Left lung (tissue), 10 donors: Measurements from ENCODE around the gene MTFR1L. TPM values are rescaled to one million over a fixed set of nuclear protein-coding genes. Genes with fewer than 3 reads are reported as not detected.
A peak's percentile ranks its signal among the peaks of the same experiment; 100 is the strongest.

ENCODE experiments used
- ATAC-seq: fragments of 200-7000 bp; cut with Tn5 transposase; one replicate; pipeline ENCODE4 v1.9.1; 2020; ENCODE audit warnings: moderate library complexity
- DNase-seq, 4 donors: peaks; one replicate each; pipeline ENCODE4 v3.0.0-alpha.2; 2013 to 2020
- H3K27ac ChIP-seq, 2 donors: fragments of 200-600 bp; sonication (generic) in 1 of 2; one replicate each; pipeline versions ENCODE4 v1.5.0 to v1.8.0; 2020 to 2021
- H3K27me3 ChIP-seq, 2 donors: fragments of 200-600 bp; sonication (generic) in 1 of 2; one replicate each; pipeline versions ENCODE4 v1.5.0 to v1.8.0; 2020 to 2021
- H3K36me3 ChIP-seq, 2 donors: fragments of 200-600 bp; sonication (generic) in 1 of 2; one replicate each; pipeline versions ENCODE4 v1.5.0 to v1.8.0; 2020 to 2021
- H3K4me1 ChIP-seq, 2 donors: fragments of 200-600 bp; one replicate each; pipeline ENCODE4 v1.8.0; 2021
- H3K4me3 ChIP-seq, 2 donors: fragments of 200-600 bp; sonication (generic) in 1 of 2; one replicate each; pipeline versions ENCODE4 v1.5.0 to v1.8.0; 2020 to 2021; ENCODE audit warnings: mild to moderate bottlenecking in 1 of 2
- H3K9me3 ChIP-seq, 2 donors: fragments of 200-600 bp; sonication (generic) in 1 of 2; one replicate each; pipeline versions ENCODE4 v1.5.0 to v1.8.0; 2020 to 2021
- intact Hi-C, 2 donors: fragments of 100-400 bp; cut with DNase I; formaldehyde crosslinking; loops; one replicate each; pipeline versions ENCODE4 v1.11.2 to v1.14.2; 2022
- polyA plus RNA-seq, 6 donors: library from polyadenylated mRNA; unstranded; fragments of 120-200 nt; gene quantifications; one replicate each; pipeline ENCODE4 v1.2.1, GENCODE V29; 2013; ENCODE audit not compliant: insufficient read length in 6 of 6
- total RNA-seq, 2 donors: library from RNA; stranded (reverse); fragmentation: NEBNext Ultra II Directional; extraction: Animal tissue kit (Norgen Biotek cat#: 25700); gene quantifications; one replicate each; pipeline ENCODE4 v1.2.1, GENCODE V29; 2021
- TF ChIP-seq, protein P1 (sequence below), 2 donors: fragments of 200-600 bp; sonication (generic) in 1 of 2; IDR thresholded peaks; one replicate each; pipeline versions ENCODE4 v1.5.0 to v1.8.0; 2021; ENCODE audit warnings: antibody characterized with exemption in 2 of 2
- donor health status: DM: no; HTN: yes; CAD: no.
- donor health status: DM: no; HTN: no; CAD: no.

The MTFR1L gene
- total and polyA plus RNA-seq, 8 donors: 44.5 to 88.4 (median 79.3) TPM

DNA sequence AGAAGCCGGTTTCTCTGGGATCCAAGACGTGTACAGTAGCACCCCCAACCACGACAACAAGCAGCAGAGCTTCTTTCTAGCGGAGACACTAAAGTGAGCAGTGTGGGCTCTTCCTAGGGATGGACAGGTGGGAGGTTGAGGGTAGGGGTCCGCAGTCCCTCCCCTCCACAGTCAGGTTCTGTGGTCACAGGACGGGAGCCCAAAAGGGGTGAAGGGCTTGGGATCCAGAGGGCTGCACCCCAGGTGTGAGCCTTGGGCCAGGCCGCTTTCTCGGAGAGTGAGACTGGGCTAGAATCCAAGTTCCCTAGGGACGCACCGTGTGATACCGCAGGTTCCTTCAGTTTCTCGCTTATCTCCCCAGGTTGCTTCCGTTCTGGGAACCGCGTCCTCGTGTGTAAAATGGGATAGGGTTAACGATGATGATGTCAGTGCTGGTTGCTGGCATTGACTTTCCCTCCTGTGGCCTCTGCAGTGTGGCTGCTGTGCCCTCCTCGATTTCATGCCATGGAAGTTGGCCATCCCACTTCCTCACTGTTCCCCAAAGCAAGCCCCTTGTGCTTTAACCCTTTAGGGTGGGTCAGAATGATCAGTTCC, 37.0 kb upstream of the MTFR1L start:
- DNase-seq (no peak), ATAC-seq (no peak)
- TF ChIP-seq, protein P1, sequence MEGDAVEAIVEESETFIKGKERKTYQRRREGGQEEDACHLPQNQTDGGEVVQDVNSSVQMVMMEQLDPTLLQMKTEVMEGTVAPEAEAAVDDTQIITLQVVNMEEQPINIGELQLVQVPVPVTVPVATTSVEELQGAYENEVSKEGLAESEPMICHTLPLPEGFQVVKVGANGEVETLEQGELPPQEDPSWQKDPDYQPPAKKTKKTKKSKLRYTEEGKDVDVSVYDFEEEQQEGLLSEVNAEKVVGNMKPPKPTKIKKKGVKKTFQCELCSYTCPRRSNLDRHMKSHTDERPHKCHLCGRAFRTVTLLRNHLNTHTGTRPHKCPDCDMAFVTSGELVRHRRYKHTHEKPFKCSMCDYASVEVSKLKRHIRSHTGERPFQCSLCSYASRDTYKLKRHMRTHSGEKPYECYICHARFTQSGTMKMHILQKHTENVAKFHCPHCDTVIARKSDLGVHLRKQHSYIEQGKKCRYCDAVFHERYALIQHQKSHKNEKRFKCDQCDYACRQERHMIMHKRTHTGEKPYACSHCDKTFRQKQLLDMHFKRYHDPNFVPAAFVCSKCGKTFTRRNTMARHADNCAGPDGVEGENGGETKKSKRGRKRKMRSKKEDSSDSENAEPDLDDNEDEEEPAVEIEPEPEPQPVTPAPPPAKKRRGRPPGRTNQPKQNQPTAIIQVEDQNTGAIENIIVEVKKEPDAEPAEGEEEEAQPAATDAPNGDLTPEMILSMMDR (IDR thresholded peaks at IDR 0.05): no peak
- Histone ChIP-seq H3K4me3 (no peak overlapping the region), H3K27ac (no peak overlapping the region), H3K4me1 (no peaks in the 10 kb centered on the region), H3K27me3 (no peaks in the 10 kb centered on the region), H3K36me3 (no peaks in the 10 kb centered on the region), H3K9me3 (no peaks in the 10 kb centered on the region)
- intact Hi-C loops: no loop called here

- H3K4me1 ChIP-seq: no peaks in the 10 kb centered on the region
- DNase-seq (no peak), ATAC-seq (no peak)
- H3K27me3 ChIP-seq: no peaks in the 10 kb centered on the region
- H3K4me3 ChIP-seq: no peak overlapping the region
- H3K9me3 ChIP-seq: no peaks in the 10 kb centered on the region
- no peak overlapping the region for H3K27ac ChIP-seq
- intact Hi-C loops: no loop called here
- no peaks in the 10 kb centered on the region for H3K36me3 ChIP-seq
- TF ChIP-seq, protein P1 (IDR thresholded peaks at IDR 0.05): no peak
Observed at GRCh38 chr1:25784575-25785051, 35.1 kb upstream of the MTFR1L start.

GRCh38 chr1:25785333-25786067, 34.3 kb upstream of the MTFR1L start:
- no peaks in the 10 kb centered on the region for H3K4me1 ChIP-seq

DNA sequence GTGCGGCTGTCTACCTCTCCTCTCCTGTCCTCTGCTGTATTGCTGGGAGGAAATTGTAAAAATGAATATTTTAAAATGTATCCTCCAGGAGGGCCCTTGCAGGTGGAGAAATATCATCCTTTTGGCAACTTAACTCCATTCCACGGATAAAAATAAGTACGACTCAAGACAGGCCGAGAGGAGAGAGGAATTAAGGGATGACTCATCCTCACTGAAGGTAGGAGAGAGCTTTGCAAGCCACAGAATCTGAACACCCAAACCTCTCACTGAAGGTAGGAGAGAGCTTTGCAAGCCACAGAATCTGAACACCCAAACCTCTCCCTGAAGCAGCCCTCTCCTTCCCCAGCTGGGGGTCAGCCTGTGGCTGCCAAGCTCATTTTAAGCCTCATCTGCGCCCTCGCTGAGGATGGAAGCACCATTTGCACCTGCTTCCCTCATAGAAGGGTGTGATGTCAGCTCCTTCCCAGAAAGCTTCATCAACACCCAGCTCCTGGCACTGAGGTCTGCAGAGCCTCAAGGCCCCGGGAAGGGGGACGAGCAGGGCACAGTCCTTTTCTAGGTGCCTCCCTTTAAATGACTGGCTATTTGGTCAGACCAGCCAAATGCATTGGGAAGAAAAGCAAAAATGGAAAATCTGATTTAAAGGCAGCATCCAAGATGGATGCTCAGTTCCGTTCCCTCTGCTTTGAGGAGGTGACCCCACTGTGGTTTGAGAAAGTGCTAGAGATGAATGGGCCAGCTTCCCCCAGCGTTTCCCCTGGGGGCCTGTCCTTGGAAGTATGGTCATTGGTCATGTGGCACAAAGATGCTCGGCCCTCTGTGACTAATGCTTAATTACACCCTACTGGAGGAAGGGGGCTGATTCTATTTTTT, 32.6 kb upstream of the MTFR1L start:
- H3K27me3 ChIP-seq: no peaks in the 10 kb centered on the region
- H3K27ac ChIP-seq: no peak overlapping the region
- H3K4me3 ChIP-seq: no peak overlapping the region
- DNase-seq (no peak), ATAC-seq (peak; percentile 27)
- TF ChIP-seq, protein P1 (IDR thresholded peaks at IDR 0.05): no peak
- no peaks in the 10 kb centered on the region for H3K4me1 ChIP-seq
- H3K9me3 ChIP-seq: no peaks in the 10 kb centered on the region
- H3K36me3 ChIP-seq: no peaks in the 10 kb centered on the region
- intact Hi-C loops: no loop called here

More at GRCh38 chr1:25785333-25786067, 34.3 kb upstream of the MTFR1L start:
- DNase-seq (no peak), ATAC-seq (peak; percentile 50)
- no peak overlapping the region for H3K27ac ChIP-seq
- TF ChIP-seq, protein P1 (IDR thresholded peaks at IDR 0.05): no peak
- no peaks in the 10 kb centered on the region for H3K9me3 ChIP-seq
- intact Hi-C loops: no loop called here
- H3K27me3 ChIP-seq: no peaks in the 10 kb centered on the region
- H3K36me3 ChIP-seq: no peaks in the 10 kb centered on the region
- no peak overlapping the region for H3K4me3 ChIP-seq

DNA sequence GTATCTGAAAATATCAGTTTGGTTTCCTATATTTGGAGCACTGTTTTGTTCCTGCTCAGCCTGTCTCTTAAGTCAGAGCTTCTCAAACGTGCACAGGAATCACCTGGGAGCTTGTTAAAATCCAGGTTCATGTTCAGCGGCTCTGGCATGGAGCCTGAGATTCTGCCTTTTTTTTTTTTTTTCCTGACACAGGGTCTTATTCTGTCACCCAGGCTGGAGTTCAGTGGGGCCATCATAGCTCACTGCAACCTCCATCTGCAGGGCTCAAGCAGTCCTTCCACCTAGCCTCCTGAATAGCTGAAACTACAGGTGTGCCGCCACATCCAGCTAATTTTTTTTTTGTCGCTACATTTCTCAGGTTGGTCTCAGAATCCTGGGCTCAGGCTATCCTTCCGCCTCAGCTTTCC, 32.0 kb upstream of the MTFR1L start:
- no peaks in the 10 kb centered on the region for H3K27me3 ChIP-seq
- no peak for DNase-seq
- no peak overlapping the region for H3K4me3 ChIP-seq
- intact Hi-C loops: no loop called here
- no peak overlapping the region for H3K27ac ChIP-seq
- no peaks in the 10 kb centered on the region for H3K36me3 ChIP-seq
- ATAC-seq: no peak
- TF ChIP-seq, protein P1 (IDR thresholded peaks at IDR 0.05): no peak
- H3K9me3 ChIP-seq: no peaks in the 10 kb centered on the region
- no peaks in the 10 kb centered on the region for H3K4me1 ChIP-seq
